Measurements from ENCODE around the gene COL4A2.

Gene COL4A2

GRCh38 chr13:110405597-110406450 lies 98.7 kb downstream of the COL4A2 start:
- in situ Hi-C loops (cut with MboI; ENCODE audit: low pct_unique_long_range_greater_than_20kb, low sequenced_read_pairs) = no loop called here
- DNase-seq = no peak

- DNase-seq = no peak
- in situ Hi-C loops (cut with MboI; ENCODE audit: low pct_unique_long_range_greater_than_20kb, low sequenced_read_pairs) = no loop called here
Measured at GRCh38 chr13:110407021-110407420, 99.9 kb downstream of the COL4A2 start.

- in situ Hi-C loops (cut with MboI; ENCODE audit: low pct_unique_long_range_greater_than_20kb, low sequenced_read_pairs) = no loop called here
- DNase-seq = no peak
Measured at GRCh38 chr13:110407531-110407930, 100.4 kb downstream of the COL4A2 start.

GRCh38 chr13:110408286-110408685 lies 101.2 kb downstream of the COL4A2 start:
- no peak for DNase-seq
- in situ Hi-C loops (cut with MboI; ENCODE audit: low pct_unique_long_range_greater_than_20kb, low sequenced_read_pairs) = no loop called here

GRCh38 chr13:110409581-110409992 lies 102.5 kb downstream of the COL4A2 start:
- no peak for DNase-seq
- in situ Hi-C loops (cut with MboI; ENCODE audit: low pct_unique_long_range_greater_than_20kb, low sequenced_read_pairs) = no loop called here

GRCh38 chr13:110410000-110410399 lies 102.9 kb downstream of the COL4A2 start:
- DNase-seq = no peak
- in situ Hi-C loops (cut with MboI; ENCODE audit: low pct_unique_long_range_greater_than_20kb, low sequenced_read_pairs) = no loop called here

GRCh38 chr13:110410936-110411687 lies 104.0 kb downstream of the COL4A2 start:
- no peak for DNase-seq
- in situ Hi-C loops (cut with MboI; ENCODE audit: low pct_unique_long_range_greater_than_20kb, low sequenced_read_pairs) = no loop called here

- in situ Hi-C loops (cut with MboI; ENCODE audit: low pct_unique_long_range_greater_than_20kb, low sequenced_read_pairs) = no loop called here
Measured at GRCh38 chr13:110411688-110412059, 104.6 kb downstream of the COL4A2 start.

GRCh38 chr13:110412132-110412914 lies 105.2 kb downstream of the COL4A2 start:
- DNase-seq = peak; percentile 77
- in situ Hi-C loops (cut with MboI; ENCODE audit: low pct_unique_long_range_greater_than_20kb, low sequenced_read_pairs) = no loop called here

More at GRCh38 chr13:110411688-110412059, 104.6 kb downstream of the COL4A2 start:
- no peak for DNase-seq

- no peak for DNase-seq
- in situ Hi-C loops (cut with MboI; ENCODE audit: low pct_unique_long_range_greater_than_20kb, low sequenced_read_pairs) = no loop called here
Measured at GRCh38 chr13:110413016-110413675, 106.1 kb downstream of the COL4A2 start.

GRCh38 chr13:110413676-110414040 lies 106.6 kb downstream of the COL4A2 start:
- DNase-seq = no peak
- in situ Hi-C loops (cut with MboI; ENCODE audit: low pct_unique_long_range_greater_than_20kb, low sequenced_read_pairs) = no loop called here

- in situ Hi-C loops (cut with MboI; ENCODE audit: low pct_unique_long_range_greater_than_20kb, low sequenced_read_pairs) = no loop called here
- no peak for DNase-seq
Measured at GRCh38 chr13:110414283-110414682, 107.2 kb downstream of the COL4A2 start.

- in situ Hi-C loops (cut with MboI; ENCODE audit: low pct_unique_long_range_greater_than_20kb, low sequenced_read_pairs) = no loop called here
Measured at GRCh38 chr13:110414931-110415330, 107.8 kb downstream of the COL4A2 start.

GRCh38 chr13:110415669-110416068 lies 108.6 kb downstream of the COL4A2 start:
- in situ Hi-C loops (cut with MboI; ENCODE audit: low pct_unique_long_range_greater_than_20kb, low sequenced_read_pairs) = no loop called here

More at GRCh38 chr13:110414931-110415330, 107.8 kb downstream of the COL4A2 start:
- DNase-seq = no peak

GRCh38 chr13:110416131-110417025 lies 109.3 kb downstream of the COL4A2 start:
- in situ Hi-C loops (cut with MboI; ENCODE audit: low pct_unique_long_range_greater_than_20kb, low sequenced_read_pairs) = no loop called here
- DNase-seq = no peak

More at GRCh38 chr13:110415669-110416068, 108.6 kb downstream of the COL4A2 start:
- no peak for DNase-seq

- in situ Hi-C loops (cut with MboI; ENCODE audit: low pct_unique_long_range_greater_than_20kb, low sequenced_read_pairs) = no loop called here
- no peak for DNase-seq
Measured at GRCh38 chr13:110418944-110419343, 111.9 kb downstream of the COL4A2 start.

GRCh38 chr13:110419381-110419791 lies 112.3 kb downstream of the COL4A2 start:
- in situ Hi-C loops (cut with MboI; ENCODE audit: low pct_unique_long_range_greater_than_20kb, low sequenced_read_pairs) = no loop called here
- no peak for DNase-seq

- DNase-seq = no peak
- in situ Hi-C loops (cut with MboI; ENCODE audit: low pct_unique_long_range_greater_than_20kb, low sequenced_read_pairs) = no loop called here
Measured at GRCh38 chr13:110419946-110420345, 112.9 kb downstream of the COL4A2 start.

Measured in KBM-7 (cell line).